ENCODE results near the gene CRABP1.

CRABP1 gene

DNA sequence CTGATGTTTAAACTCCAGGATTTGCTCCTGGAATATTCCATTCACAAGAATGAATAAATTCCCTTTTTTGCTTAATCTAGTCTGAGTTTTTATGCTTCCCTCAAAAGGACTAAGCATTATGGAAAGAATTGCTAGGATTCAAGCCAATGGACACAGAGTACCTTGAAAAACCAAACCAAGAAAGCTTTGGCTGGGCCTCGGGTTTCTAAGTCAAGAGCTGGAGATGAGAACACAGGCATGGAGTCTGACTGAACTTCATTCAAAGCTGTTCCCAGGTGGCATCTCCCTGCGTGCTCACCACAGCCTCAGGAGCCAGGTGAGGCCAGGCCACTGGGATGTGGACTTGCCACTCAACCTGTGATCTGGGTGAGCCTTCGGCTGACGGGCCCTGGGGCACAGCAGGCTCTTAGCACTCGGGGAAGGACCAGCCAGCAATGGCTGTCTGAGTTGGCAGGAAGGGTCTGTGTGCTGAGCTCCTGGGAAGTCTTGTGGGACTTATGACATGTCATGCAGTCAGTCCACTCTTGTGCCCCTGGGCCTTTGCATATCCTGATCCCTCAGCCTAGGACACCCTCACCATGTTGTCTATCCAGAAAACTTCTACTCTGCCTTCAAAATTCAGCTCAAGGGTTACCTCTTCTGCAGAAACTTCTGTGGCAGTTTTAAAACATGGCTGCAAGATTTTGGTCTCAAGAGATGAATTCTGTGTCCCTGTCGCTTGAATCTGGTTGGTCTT lies 21.8 kb downstream of the CRABP1 start:
- TF ChIP-seq, protein P1, sequence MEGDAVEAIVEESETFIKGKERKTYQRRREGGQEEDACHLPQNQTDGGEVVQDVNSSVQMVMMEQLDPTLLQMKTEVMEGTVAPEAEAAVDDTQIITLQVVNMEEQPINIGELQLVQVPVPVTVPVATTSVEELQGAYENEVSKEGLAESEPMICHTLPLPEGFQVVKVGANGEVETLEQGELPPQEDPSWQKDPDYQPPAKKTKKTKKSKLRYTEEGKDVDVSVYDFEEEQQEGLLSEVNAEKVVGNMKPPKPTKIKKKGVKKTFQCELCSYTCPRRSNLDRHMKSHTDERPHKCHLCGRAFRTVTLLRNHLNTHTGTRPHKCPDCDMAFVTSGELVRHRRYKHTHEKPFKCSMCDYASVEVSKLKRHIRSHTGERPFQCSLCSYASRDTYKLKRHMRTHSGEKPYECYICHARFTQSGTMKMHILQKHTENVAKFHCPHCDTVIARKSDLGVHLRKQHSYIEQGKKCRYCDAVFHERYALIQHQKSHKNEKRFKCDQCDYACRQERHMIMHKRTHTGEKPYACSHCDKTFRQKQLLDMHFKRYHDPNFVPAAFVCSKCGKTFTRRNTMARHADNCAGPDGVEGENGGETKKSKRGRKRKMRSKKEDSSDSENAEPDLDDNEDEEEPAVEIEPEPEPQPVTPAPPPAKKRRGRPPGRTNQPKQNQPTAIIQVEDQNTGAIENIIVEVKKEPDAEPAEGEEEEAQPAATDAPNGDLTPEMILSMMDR (IDR thresholded peaks at IDR 0.05) = no peak

DNA sequence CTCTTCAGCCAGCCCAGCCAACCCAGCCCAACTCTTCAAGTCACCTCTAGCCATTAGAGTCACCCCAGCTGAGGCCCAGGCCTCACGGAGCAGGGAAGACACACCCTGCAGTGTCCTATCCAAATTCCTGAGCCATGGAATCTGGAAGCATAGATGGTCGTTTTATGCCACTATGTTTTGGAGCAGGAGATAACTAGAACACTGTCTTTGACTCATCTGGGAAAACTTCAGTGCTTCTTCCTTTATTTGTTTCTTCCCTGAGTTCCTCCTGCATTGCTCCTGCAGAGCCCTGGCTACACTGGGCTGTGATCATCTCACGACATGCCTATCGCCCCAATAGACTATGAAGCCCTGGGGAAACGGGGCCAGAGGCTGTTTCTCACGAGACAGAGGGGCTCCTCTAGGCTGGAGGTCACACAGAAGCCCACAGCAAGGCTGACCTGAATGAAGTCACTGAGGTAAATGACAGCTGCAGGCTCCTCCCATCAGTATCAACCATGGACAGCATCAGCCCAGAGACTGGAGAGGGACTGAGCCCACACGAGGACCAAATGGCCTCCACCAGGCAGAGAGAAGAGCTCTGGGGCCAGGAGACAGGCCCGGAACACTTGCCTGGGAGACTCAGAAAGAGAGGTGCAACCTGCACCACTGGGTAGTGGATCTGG lies 22.7 kb downstream of the CRABP1 start:
- TF ChIP-seq, protein P1 (IDR thresholded peaks at IDR 0.05) = no peak

DNA sequence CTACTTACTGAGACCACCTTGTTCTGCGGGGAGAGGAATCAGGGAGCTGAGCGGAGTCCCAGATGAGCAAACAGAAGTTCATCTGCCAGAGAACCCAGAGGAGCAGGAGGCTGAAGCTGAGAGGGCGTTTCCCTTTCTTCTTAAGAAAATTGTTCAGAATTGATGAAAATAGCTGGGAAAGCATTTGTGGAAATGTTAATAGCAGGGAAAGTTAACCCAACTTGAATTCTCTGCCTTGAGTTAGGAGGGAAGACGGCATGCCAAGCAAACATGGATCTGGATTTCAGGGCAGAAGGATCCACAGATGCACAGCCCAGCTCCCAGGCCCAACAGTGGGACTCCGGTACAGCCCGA lies 23.2 kb downstream of the CRABP1 start:
- TF ChIP-seq, protein P1 (IDR thresholded peaks at IDR 0.05) = no peak

DNA sequence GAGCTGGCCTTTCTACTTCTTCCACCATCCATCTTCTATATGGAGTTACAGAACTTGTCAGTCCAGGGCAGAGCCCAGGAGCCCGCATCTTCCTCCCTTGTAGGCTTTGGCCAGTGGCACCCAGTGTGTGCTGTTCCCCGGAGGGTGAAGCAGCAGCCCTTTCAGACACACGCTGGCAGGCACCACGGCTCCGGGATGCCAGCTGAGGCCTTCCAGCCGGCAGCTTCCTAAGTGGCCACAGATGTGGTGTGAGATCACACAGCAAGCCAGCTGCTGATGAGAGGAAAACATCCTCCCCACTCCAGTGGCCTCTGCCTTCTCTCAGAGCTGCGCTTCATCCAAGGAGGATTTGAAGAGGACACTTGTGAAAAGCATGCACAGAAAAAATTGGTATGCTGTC lies 24.1 kb downstream of the CRABP1 start:
- TF ChIP-seq, protein P1 (IDR thresholded peaks at IDR 0.05) = no peak

DNA sequence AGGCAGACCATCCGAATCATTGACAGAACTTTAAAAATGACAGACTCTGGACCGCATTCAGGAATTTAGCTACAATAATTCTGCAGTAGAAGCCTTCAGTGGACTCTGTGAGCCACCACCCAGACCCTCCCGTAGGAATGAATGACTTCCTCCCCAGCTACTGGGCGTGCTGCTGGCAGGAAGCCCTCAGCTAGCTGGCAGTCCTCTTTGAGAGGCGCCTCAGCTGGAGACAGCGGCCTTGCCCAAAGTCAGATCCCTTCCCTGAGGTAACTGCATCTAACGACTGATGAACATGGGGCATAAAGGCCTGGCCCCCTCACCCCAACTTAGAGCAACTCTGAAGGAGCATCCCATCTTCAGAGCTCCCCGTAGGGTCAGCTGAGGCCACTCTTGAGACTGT lies 25.8 kb downstream of the CRABP1 start:
- TF ChIP-seq, protein P1 (IDR thresholded peaks at IDR 0.05) = no peak

DNA sequence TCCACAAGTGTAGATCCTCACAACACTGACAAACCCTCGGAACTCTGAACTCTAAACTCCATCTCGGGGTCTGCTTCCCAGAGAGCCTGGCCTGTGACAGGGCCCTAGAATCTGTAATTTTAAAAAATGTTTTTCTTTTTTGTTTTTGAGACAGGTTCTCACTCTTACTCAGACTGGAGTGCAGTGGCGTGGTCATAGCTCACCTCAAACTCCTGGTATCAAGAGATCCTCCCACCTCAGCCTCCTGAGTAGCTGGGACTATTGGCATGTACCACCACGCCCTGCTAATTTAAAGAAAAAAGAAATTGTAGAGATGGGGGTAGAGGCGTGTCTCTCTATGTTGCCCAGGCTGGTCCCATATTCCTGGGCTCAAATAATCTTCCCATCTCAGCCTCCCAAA lies 26.2 kb downstream of the CRABP1 start:
- TF ChIP-seq, protein P1 (IDR thresholded peaks at IDR 0.05) = no peak

DNA sequence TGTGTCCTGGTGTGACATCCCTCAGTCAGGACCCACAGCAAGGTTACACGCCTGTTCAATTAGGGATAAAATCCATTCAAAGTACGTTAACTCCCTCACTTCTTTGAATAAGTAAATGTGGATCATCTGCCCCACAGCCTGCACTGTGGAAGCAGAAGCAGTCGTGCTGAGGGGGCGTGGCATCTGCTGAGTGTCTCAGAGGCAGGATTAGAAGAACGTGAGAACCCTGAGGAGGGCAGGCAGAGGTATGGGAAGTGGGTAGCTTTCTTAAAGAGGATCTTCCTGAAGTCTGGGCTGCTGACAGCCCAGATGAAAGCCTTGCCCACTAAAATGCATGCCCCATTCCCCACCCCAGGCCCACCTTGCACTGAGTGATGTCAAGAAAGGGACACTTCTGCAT lies 28.5 kb downstream of the CRABP1 start:
- TF ChIP-seq, protein P1 (IDR thresholded peaks at IDR 0.05) = no peak
